GM12878 (cell line): Measurements from ENCODE around the gene PCNP. TPM values are rescaled to one million over a fixed set of nuclear protein-coding genes. Genes with fewer than 3 reads are reported as not detected.

ENCODE experiments used
- ATF7 ChIP-seq: fragments of 450-650 bp; IDR thresholded peaks from 2 replicates; pipeline ENCODE4 v1.6.1; 2016; ENCODE audit warnings: low read depth, mild to moderate bottlenecking
- BCLAF1 ChIP-seq: fragments of 450-650 bp; IDR thresholded peaks from 2 replicates; pipeline ENCODE4 v1.6.1; 2017; ENCODE audit warnings: antibody characterized with exemption, mild to moderate bottlenecking, moderate library complexity
- CHD4 ChIP-seq: fragments of 200-600 bp; sonication (generic); IDR thresholded peaks from 2 replicates; pipeline ENCODE4 v1.6.1; 2016; ENCODE audit warnings: mild to moderate bottlenecking
- E2F4 ChIP-seq: IDR thresholded peaks from 2 replicates; pipeline ENCODE4 v1.6.1; 2012; ENCODE audit warnings: low read depth, low read length, improper control_type of control experiment
- ESRRA ChIP-seq: IDR thresholded peaks from 2 replicates; pipeline ENCODE4 v1.6.1; 2012; ENCODE audit warnings: mild to moderate bottlenecking, low read length, improper control_type of control experiment
- MLLT1 ChIP-seq: fragments of 450-650 bp; IDR thresholded peaks from 2 replicates; pipeline ENCODE4 v1.6.1; 2016; ENCODE audit warnings: mild to moderate bottlenecking
- MYB ChIP-seq: fragments of 150-350 bp; IDR thresholded peaks from 2 replicates; pipeline ENCODE4 v1.6.1; 2014; ENCODE audit warnings: mild to moderate bottlenecking, low read depth, low read length, borderline replicate concordance
- MYC ChIP-seq: IDR thresholded peaks from 2 replicates; pipeline ENCODE4 v1.6.1; 2011; ENCODE audit warnings: mild to moderate bottlenecking, low read length, moderate library complexity, inconsistent platforms; ENCODE audit not compliant: insufficient read depth, insufficient replicate concordance, insufficient read length, severe bottlenecking
- NFXL1 ChIP-seq: fragments of 450-650 bp; IDR thresholded peaks from 2 replicates; pipeline ENCODE4 v1.6.1; 2017; ENCODE audit warnings: antibody characterized with exemption, mild to moderate bottlenecking, borderline replicate concordance
- NFYB ChIP-seq: IDR thresholded peaks from 2 replicates; pipeline ENCODE4 v1.6.1; 2011; ENCODE audit warnings: low read depth, mild to moderate bottlenecking, low read length, improper control_type of control experiment, moderate library complexity; ENCODE audit not compliant: insufficient read depth
- PAX8 ChIP-seq: fragments of 450-650 bp; IDR thresholded peaks from 2 replicates; pipeline ENCODE4 v1.6.1; 2017; ENCODE audit warnings: mild to moderate bottlenecking, moderate library complexity
- SREBF1 ChIP-seq: IDR thresholded peaks from 2 replicates; pipeline ENCODE4 v1.6.1; 2012; ENCODE audit warnings: mild to moderate bottlenecking, low read length
- ZBTB11 ChIP-seq: fragments of 450-650 bp; formaldehyde crosslinking; IDR thresholded peaks from 2 replicates; pipeline ENCODE4 v1.5.0; 2022; ENCODE audit warnings: mild to moderate bottlenecking, missing genetic modification characterization
- ZNF687 ChIP-seq: fragments of 450-650 bp; IDR thresholded peaks from 2 replicates; pipeline ENCODE4 v1.6.1; 2017; ENCODE audit warnings: mild to moderate bottlenecking, moderate library complexity
- ZZZ3 ChIP-seq: IDR thresholded peaks from 2 replicates; pipeline ENCODE4 v1.6.1; 2011; ENCODE audit warnings: low read depth; ENCODE audit not compliant: control insufficient read depth, insufficient read length
- polyA plus RNA-seq, 11 experiments: library from polyadenylated mRNA; depleted of rRNA in 4 of 11; unstranded in 6 of 11; stranded (reverse) in 5 of 11; fragments of >200 nt; fragmentation: Nextera tagmentation in 4 of 11; fragmentation: Illumina TruSeq in 1 of 11; extraction: Ambion mirVana in 4 of 11; extraction: Trizol in 1 of 11; gene quantifications; 1 replicate in 1 of 11; 2 replicates in 10 of 11; pipeline versions ENCODE4 v1.2.1 to v1.2.3, GENCODE V29; 2011 to 2016; ENCODE audit warnings: inconsistent platforms in 2 of 11, missing spikeins in 2 of 11, low read depth in 1 of 11
- total RNA-seq, 4 experiments: library from RNA; depleted of rRNA in 3 of 4; stranded (reverse); fragments of >200 nt in 3 of 4; fragmentation: Illumina TruSeq in 1 of 4; extraction: Trizol in 1 of 4; gene quantifications; 2 replicates each; pipeline versions ENCODE4 v1.2.1 to v1.2.3, GENCODE V29; 2013 to 2021

The PCNP gene
- total and polyA plus RNA-seq, 10 of the 15 experiments (the other 5 are each of a cell fraction or from before 2014, with no cell fraction given) = 49.8 to 179 (median 109) TPM

GRCh38 chr3:101573449-101574387 is at the start of gene PCNP (continued):
- TF ChIP-seq MLLT1 (peak; percentile 73; the same call in 1 of the 2 replicates), NFXL1 (no peak), ZBTB11 (CRISPR knock-in tag) (no peak), BCLAF1 (no peak), MYC (no peak), ZZZ3 (no peak), E2F4 (peak; percentile 51; the same call in 1 of the 2 replicates), ESRRA (no peak), ATF7 (peak; percentile 99), NFYB (no peak), MYB (peak; percentile 12; the same call in 1 of the 2 replicates), CHD4 (no peak), SREBF1 (no peak), PAX8 (no peak), ZNF687 (no peak)
